Muscle of leg (tissue), 11 donors: ENCODE data around the gene THEM4. TPM values are rescaled to one million over a fixed set of nuclear protein-coding genes. Genes with fewer than 3 reads are reported as not detected.
A peak's percentile ranks its signal among the peaks of the same experiment; 100 is the strongest.

Source experiments
- DNase-seq: peaks from one replicate; pipeline ENCODE4 v3.0.0; 2013
- H3K27ac ChIP-seq: one replicate; pipeline ENCODE4 v1.5.1; 2013; ENCODE audit warnings: mild to moderate bottlenecking, low read length, control low read depth
- H3K27me3 ChIP-seq: one replicate; pipeline ENCODE4 v1.6.1; 2013; ENCODE audit warnings: low read length; ENCODE audit not compliant: control insufficient read depth, insufficient read depth
- H3K36me3 ChIP-seq: one replicate; pipeline ENCODE4 v1.6.1; 2013; ENCODE audit warnings: low read length; ENCODE audit not compliant: control insufficient read depth, insufficient read depth
- H3K4me1 ChIP-seq: one replicate; pipeline ENCODE4 v1.6.1; 2013; ENCODE audit warnings: low read length; ENCODE audit not compliant: control insufficient read depth, insufficient read depth
- H3K4me3 ChIP-seq: one replicate; pipeline ENCODE4 v1.5.1; 2013; ENCODE audit warnings: low read length, control low read depth
- H3K9me3 ChIP-seq: replicated peaks from 2 replicates; pipeline ENCODE4 v1.6.1; 2013; ENCODE audit warnings: low read depth, low read length; ENCODE audit not compliant: control insufficient read depth
- WGBS: methylation state at CpG from one replicate; pipeline ENCODE4 v1.1.5; 2013; ENCODE audit warnings: missing lambda C conversion rate; ENCODE audit not compliant: insufficient coverage; 5-methylcytosine and 5-hydroxymethylcytosine counted together
- polyA plus RNA-seq, 8 donors: library from polyadenylated mRNA; unstranded; fragments of 120-200 nt; gene quantifications; one replicate each; pipeline versions ENCODE4 v1.2.1 to v1.2.3, GENCODE V29; 2013; ENCODE audit warnings: inconsistent platforms in 1 of 8, low replicate concordance in 1 of 8; ENCODE audit not compliant: insufficient read length in 8 of 8, insufficient read depth in 1 of 8
- total RNA-seq: library from RNA; stranded (reverse); fragments of 120-200 nt; gene quantifications from one replicate; pipeline ENCODE4 v1.2.4, GENCODE V29; 2013

THEM4 gene
- total and polyA plus RNA-seq, 9 donors: 9.5 to 19.0 (median 11.0) TPM

DNA sequence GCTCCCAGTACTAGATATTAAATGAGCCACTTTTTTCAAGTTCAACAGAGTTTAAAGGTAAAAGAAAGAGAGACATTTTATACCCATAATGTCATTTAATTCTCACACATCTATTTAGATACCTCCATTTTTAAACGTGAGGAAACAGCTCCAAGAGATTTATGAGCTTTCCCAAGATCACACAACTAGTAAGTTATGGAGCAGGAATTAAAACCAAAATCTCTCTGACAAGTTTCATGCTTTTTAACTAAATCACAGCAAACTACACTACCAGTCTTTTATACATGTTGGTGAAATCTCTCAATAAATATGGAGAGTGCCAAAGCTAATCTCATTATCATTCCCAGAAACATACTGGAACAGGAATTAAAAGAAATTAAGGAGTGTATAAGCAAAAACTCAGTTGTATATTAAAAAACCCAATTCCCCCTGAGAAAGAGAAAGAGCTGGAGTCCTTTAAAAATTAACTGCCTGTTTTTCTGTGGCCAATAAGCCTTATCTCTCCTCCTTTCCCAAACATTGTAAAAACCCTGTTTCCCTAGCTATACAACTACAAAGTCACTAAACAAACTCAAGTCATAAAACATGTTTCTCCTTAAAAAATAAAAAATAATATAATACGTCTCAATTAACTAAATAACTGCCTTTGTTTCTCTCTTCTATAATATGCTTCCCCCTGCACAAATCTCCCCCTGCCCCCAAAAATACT is 26.7 kb upstream of the THEM4 start:
- DNase-seq: no peak
- Histone ChIP-seq H3K9me3 (no peaks in the 10 kb centered on the region), H3K4me1 (peaks cover 2% of the 10 kb centered on the region), H3K27ac (no peak overlapping the region), H3K4me3 (no peak overlapping the region), H3K36me3 (no peaks in the 10 kb centered on the region), H3K27me3 (no peaks in the 10 kb centered on the region)
- WGBS: no CpG with 5 or more reads among the region's 2 CpGs

DNA sequence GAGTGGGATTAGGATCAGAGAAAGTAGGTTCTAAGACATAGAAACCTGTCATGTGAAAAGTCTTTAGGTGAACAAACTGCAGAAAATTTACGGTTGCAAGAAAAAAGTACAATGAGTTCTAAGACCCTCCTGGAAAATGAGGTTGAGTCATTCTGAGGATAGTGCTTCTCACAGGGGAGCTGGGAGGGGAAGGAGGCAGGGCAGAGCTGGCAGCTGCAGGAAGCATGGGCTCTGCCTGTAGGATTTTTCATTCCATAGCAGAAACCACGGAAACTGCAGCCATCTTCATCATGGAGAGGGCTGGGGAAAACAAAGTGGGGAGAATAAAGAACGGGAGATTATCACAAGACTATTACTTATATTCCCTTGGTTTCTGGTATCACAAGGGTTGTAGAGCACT is 25.8 kb upstream of the THEM4 start:
- Histone ChIP-seq H3K27ac (no peak overlapping the region), H3K4me3 (no peak overlapping the region), H3K9me3 (no peaks in the 10 kb centered on the region), H3K4me1 (no peaks in the 10 kb centered on the region), H3K36me3 (no peaks in the 10 kb centered on the region), H3K27me3 (no peaks in the 10 kb centered on the region)
- DNase-seq: no peak
- 70% methylated on average over 1 of the region's 3 CpGs for WGBS

DNA sequence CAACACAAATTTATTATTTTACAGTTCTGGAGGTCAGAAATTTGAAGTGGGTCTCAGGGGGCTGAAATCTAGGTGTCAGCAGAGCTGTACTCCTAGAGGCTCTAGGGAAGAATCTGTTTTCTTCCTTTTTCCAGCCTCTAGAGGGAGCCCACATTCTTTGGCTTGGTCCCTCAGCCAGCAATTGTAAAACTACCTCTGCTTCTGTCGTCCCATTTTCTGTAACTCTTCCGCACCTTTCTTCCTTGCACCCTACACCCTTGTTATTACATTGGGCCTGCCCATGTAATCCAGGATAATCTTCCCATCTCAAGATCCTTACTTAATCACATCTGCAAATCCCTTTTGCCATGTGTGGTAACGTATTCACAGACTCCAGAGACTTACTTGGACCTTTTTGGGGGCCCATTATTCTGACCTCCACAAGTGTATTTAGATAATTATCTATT is 24.8 kb upstream of the THEM4 start:
- peak; percentile 84 for DNase-seq
- WGBS: 7% methylated on average over 2 of the region's 3 CpGs

DNA sequence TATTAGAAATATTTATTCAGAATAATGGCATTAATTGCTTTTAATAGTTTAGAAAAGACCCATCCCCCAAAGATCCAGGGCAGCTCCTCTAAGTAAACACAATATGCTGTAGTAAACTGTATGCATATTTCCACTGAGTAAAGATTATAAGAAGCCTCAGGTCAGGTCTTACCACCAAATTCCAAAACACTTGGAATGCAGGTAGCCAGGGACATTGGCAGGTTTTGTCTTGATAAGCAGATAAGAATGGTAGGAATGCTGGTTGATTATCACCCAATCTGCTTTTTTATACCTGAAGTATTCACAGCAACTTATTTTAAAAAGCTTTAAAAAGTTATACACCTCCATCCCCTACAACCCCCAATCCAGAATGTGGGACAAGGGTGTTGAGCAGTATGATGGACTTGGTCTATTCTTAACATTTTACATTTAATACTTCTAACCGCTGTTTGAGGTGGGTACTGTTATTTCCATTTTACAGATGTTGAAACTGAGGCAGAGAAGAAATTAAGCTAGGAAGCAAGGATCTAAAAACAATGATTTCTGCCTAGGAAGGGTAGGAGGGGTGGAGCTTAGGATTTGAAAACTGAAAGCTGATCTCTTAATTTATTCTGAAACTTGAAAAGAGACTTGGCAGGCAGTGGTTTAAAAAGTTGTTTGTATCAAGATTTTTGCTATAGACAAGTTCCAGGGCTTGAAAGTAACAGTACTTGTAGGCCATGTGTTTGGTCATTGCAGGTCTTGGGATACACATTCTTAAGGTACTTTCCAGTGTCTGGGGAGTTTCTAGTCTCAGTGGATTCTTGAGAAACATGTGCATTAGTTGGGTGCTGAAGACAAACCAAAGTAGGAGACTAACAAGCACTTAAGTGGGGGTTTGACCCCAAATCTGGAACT is 15.6 kb upstream of the THEM4 start:
- Histone ChIP-seq H3K27ac (no peak overlapping the region), H3K9me3 (no peaks in the 10 kb centered on the region), H3K36me3 (no peaks in the 10 kb centered on the region), H3K4me3 (no peak overlapping the region), H3K27me3 (no peaks in the 10 kb centered on the region), H3K4me1 (no peaks in the 10 kb centered on the region)
- no CpG with 5 or more reads among the region's 1 CpG for WGBS
- no peak for DNase-seq

More for the DNA sequence above, 24.8 kb upstream of the THEM4 start:
- Histone ChIP-seq H3K4me1 (no peaks in the 10 kb centered on the region), H3K9me3 (no peaks in the 10 kb centered on the region), H3K27me3 (no peaks in the 10 kb centered on the region), H3K4me3 (no peak overlapping the region), H3K27ac (no peak overlapping the region), H3K36me3 (no peaks in the 10 kb centered on the region)

DNA sequence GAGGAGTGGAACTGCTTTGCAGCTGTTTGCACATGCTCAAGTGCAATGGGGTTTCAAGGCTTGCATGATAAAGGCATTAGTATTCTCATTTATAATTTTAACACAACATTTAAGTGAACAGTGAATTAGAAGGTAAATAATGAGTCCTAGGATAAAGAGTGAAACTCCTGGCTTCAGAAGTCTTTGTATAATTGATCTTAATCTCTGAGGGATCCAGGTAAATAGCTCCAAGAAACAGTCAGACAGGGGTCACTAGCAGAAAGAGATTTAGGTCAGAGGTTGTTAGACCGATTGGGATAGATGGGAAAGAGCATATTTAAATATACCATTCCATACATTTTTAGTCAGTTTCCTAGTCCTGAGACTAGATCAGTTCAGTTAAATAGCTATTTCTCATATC is 14.1 kb upstream of the THEM4 start:
- no peak overlapping the region for H3K4me3 ChIP-seq
- no peak for DNase-seq
- WGBS: no CpG with 5 or more reads among the region's 1 CpG

DNA sequence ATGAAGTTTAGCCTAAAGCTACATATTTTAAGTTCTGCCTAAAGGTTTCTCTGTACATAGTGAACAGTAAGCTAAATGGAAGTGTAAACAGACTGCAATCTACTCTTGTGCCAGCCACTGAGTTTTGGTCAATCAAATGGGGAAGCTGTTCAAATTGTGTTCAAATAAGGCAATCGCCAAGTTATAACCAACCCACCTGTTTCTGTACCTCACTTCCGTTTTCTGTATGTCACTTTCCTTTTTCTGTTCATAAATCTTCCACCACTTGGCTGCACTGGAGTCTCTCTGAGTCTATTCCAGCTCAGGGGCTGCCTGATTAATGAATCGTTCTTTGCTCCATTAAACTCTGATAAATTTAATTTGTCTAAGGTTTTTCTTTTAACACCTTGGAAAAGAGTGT is 10.8 kb upstream of the THEM4 start:
- no peaks in the 10 kb centered on the region for H3K9me3 ChIP-seq
- 20% methylated on average over 2 of the region's 3 CpGs for WGBS
- no peak for DNase-seq
- peaks cover 2% of the 10 kb centered on the region for H3K27me3 ChIP-seq
- no peaks in the 10 kb centered on the region for H3K4me1 ChIP-seq
- no peaks in the 10 kb centered on the region for H3K36me3 ChIP-seq
- no peak overlapping the region for H3K4me3 ChIP-seq
- H3K27ac ChIP-seq: no peak overlapping the region

More for the DNA sequence above, 14.1 kb upstream of the THEM4 start:
- Histone ChIP-seq H3K9me3 (no peaks in the 10 kb centered on the region), H3K27ac (no peak overlapping the region), H3K36me3 (no peaks in the 10 kb centered on the region), H3K4me1 (no peaks in the 10 kb centered on the region), H3K27me3 (no peaks in the 10 kb centered on the region)

DNA sequence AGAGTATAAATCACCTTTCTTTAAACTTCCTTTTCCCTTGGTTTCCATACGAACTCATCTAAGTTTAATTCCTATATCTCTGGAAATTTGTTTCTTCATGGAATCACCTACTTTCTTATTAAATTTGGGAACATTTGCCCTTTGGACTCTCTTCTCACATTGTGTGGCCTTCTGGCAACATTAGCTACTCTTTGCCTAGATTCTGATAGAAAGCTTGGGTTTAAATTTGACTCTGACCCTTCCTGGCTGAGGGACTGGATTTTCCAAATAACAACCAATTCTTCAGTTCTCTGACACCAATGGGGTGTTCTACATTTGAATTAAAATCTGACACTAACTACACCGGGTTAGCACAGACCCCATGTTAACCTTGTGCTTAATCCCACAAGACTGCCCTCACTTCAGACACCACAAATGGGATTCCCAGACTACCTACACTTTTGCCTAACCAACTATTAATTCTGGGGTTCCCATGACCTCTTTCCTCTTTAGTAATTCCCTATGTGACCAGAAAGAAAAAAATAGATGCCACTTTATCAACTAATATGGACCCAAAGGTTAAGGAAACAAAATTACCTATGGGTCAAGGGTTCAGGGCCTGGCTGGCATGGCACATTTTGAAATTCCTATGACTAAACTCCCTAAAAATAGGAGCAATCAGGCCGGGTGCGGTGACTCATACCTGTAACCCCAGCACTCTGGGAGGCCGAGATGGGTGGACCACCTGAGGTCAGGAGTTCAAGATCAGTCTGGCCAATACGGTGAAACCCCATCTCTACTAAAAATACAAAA is 9.7 kb upstream of the THEM4 start:
- no peaks in the 10 kb centered on the region for H3K9me3 ChIP-seq
- no peak for DNase-seq
- no peaks in the 10 kb centered on the region for H3K4me1 ChIP-seq
- H3K36me3 ChIP-seq: no peaks in the 10 kb centered on the region
- H3K4me3 ChIP-seq: no peak overlapping the region
- H3K27ac ChIP-seq: no peak overlapping the region
- WGBS: 80% methylated on average over 2 of the region's 6 CpGs
- H3K27me3 ChIP-seq: peaks cover 2% of the 10 kb centered on the region

DNA sequence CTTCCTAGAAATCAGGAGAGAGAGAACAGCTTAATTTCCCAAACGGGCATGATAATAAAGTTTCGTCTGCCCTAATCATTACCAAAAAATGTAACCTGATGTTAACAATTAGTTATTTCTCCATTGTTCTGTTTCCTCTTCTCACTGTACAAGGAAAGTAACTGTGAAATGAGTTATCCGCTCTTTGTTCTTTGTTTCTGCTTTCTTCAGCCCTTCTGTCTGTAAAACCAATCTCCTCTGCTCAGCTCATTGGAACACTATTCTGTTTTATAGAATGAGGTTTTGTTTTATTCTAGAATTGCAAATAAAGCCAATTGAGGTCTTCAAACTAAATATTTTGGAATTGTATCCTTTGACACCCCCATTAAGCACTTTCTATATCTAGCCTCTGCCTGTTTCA is 8.8 kb upstream of the THEM4 start:
- no CpG with 5 or more reads among the region's 3 CpGs for WGBS
- Histone ChIP-seq H3K4me3 (no peak overlapping the region), H3K36me3 (no peaks in the 10 kb centered on the region), H3K27ac (no peak overlapping the region), H3K4me1 (no peaks in the 10 kb centered on the region), H3K27me3 (peaks cover 2% of the 10 kb centered on the region), H3K9me3 (no peaks in the 10 kb centered on the region)
- DNase-seq: no peak

DNA sequence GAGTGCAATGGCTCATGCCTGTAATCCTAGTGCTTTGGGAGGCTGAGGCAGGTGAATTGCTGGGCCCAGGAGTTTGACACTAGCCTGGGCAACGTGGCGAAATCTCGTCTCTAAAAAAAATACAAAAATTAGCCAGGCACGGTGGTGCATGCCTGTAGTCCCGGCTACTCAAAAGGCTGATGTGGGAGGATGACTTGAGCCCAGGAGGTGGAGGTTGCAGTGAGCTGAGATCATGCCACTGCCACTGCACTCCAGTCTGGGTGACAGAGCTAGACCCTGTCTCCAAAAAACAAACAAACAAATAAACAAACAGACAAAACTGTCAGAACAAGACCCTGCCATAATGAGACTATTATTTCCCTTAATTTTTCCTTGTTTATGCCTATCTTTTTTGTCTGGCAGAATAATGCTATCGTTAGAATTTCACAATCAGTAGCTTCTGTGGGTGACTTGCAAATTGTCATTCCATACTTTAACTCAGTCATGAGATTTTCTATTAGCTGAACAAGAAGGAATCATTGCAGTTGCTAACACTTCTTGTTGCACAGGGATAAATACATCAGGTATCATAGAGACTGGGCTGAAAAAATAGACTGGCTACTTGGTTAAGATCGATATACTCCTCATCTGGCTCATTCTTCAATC is 7.5 kb upstream of the THEM4 start:
- no peaks in the 10 kb centered on the region for H3K4me1 ChIP-seq
- 73% methylated on average over 5 of the region's 7 CpGs for WGBS
- peaks cover 2% of the 10 kb centered on the region for H3K27me3 ChIP-seq
- H3K4me3 ChIP-seq: no peak overlapping the region
- no peaks in the 10 kb centered on the region for H3K36me3 ChIP-seq
- no peak for DNase-seq
- H3K9me3 ChIP-seq: no peaks in the 10 kb centered on the region
- no peak overlapping the region for H3K27ac ChIP-seq
